WTC11 (cell line): ENCODE measurements around the gene ARSB.

Experiments used
- FOXJ3 ChIP-seq: sonication (generic); formaldehyde crosslinking; IDR thresholded peaks from 2 replicates; pipeline ENCODE4 v1.9.0; 2021; ENCODE audit warnings: missing genetic modification reagents, mild to moderate bottlenecking, borderline replicate concordance
- NFE2L1 ChIP-seq: sonication (generic); formaldehyde crosslinking; IDR thresholded peaks from 2 replicates; pipeline ENCODE4 v1.8.1; 2023; ENCODE audit warnings: missing genetic modification reagents
- PRDM15 ChIP-seq: sonication (generic); formaldehyde crosslinking; IDR thresholded peaks from 2 replicates; pipeline ENCODE4 v1.8.0; 2022; ENCODE audit warnings: missing genetic modification reagents

GRCh38 chr5:78755822-78756429 is 229.2 kb downstream of the ARSB start:
- no peak for TF ChIP-seq FOXJ3
- TF ChIP-seq PRDM15 (CRISPR knock-in tag): no peak
- no peak for TF ChIP-seq NFE2L1 (CRISPR knock-in tag)
